Breast epithelium (tissue), 4 donors: Measurements from ENCODE around the gene TRIO. TPM values are rescaled to one million over a fixed set of nuclear protein-coding genes. Genes with fewer than 3 reads are reported as not detected.
A peak's percentile ranks its signal among the peaks of the same experiment; 100 is the strongest.

Experiments used
- DNase-seq, 2 donors: peaks; one replicate each; pipeline ENCODE4 v3.0.0-alpha.2; 2019; ENCODE audit warnings: low spot score in 2 of 2
- H3K27ac ChIP-seq, 2 donors: fragments of 200-600 bp; sonication (generic) in 1 of 2; one replicate each; pipeline ENCODE4 v1.5.1; 2016 to 2019; ENCODE audit warnings: mild to moderate bottlenecking in 1 of 2
- H3K27me3 ChIP-seq, 2 donors: fragments of 200-600 bp; sonication (generic) in 1 of 2; one replicate each; pipeline versions ENCODE4 v1.5.1 to v1.6.0; 2017 to 2019; ENCODE audit warnings: control low read depth in 1 of 2, mild to moderate bottlenecking in 1 of 2
- H3K36me3 ChIP-seq: fragments of 200-600 bp; one replicate; pipeline ENCODE4 v1.5.1; 2019
- H3K4me1 ChIP-seq, 2 donors: fragments of 200-600 bp; sonication (generic); one replicate each; pipeline ENCODE4 v1.5.1; 2016 to 2019; ENCODE audit warnings: control low read depth in 1 of 2
- H3K4me3 ChIP-seq, 3 donors: fragments of 200-600 bp; sonication (generic); 1 replicate in 2 of 3; 2 replicates in 1 of 3; pipeline ENCODE4 v1.5.1; 2016 to 2019; ENCODE audit warnings: mild to moderate bottlenecking in 3 of 3, moderate library complexity in 2 of 3
- H3K9me3 ChIP-seq, 2 donors: fragments of 200-600 bp; sonication (generic) in 1 of 2; one replicate each; pipeline ENCODE4 v1.5.1; 2016 to 2019; ENCODE audit warnings: control low read depth in 1 of 2
- CTCF ChIP-seq, 3 donors: fragments of 450-650 bp; IDR thresholded peaks; one replicate each; pipeline ENCODE4 v1.5.1; 2016 to 2017; ENCODE audit warnings: antibody characterized with exemption in 3 of 3, mild to moderate bottlenecking in 3 of 3, moderate library complexity in 3 of 3
- POLR2A ChIP-seq: fragments of 450-650 bp; IDR thresholded peaks from one replicate; pipeline ENCODE4 v1.6.1; 2016; ENCODE audit warnings: antibody characterized with exemption, mild to moderate bottlenecking, moderate library complexity
- POLR2AphosphoS5 ChIP-seq, 3 donors: sonication (generic); formaldehyde crosslinking; IDR thresholded peaks; one replicate each; pipeline ENCODE4 v1.6.1; 2017; ENCODE audit warnings: antibody characterized with exemption in 3 of 3
- intact Hi-C: fragments of 100-400 bp; cut with DNase I; formaldehyde crosslinking; loops from one replicate; pipeline ENCODE4 v1.15.1; 2023; ENCODE audit warnings: low total_unique reads
- total RNA-seq, 3 donors: library from RNA; depleted of rRNA; stranded (reverse); fragments of >200 nt; gene quantifications; one replicate each; pipeline ENCODE4 v1.1.0, GENCODE V29; 2016

The TRIO gene
- total RNA-seq, 3 donors from 2014 or later: 191 to 209 (median 193) TPM

- Histone ChIP-seq H3K4me3 (no peak overlapping the region), H3K27ac (peak overlapping the region; percentile 71 to 91)
These were observed 42.4 kb downstream of the TRIO start for GRCh38 chr5:14185326-14186058.

GRCh38 chr5:14186059-14186830 lies 43.1 kb downstream of the TRIO start:
- Histone ChIP-seq H3K4me3 (no peak overlapping the region), H3K27me3 (no peaks in the 10 kb centered on the region), H3K36me3 (no peaks in the 10 kb centered on the region), H3K9me3 (no peaks in the 10 kb centered on the region), H3K4me1 (peaks cover 5 to 7% of the 10 kb centered on the region in 2 donors), H3K27ac (peak overlapping the region; percentile 71 to 91)
- TF ChIP-seq CTCF (IDR thresholded peaks at IDR 0.05): no peak
- TF ChIP-seq POLR2AphosphoS5 (IDR thresholded peaks at IDR 0.05): no peak
- TF ChIP-seq POLR2A: no peak
- intact Hi-C loops: no loop called here
- no peak for DNase-seq

More at GRCh38 chr5:14185326-14186058, 42.4 kb downstream of the TRIO start:
- H3K36me3 ChIP-seq: no peaks in the 10 kb centered on the region
- no peak for DNase-seq
- H3K27me3 ChIP-seq: no peaks in the 10 kb centered on the region
- H3K4me1 ChIP-seq: peaks cover 5 to 7% of the 10 kb centered on the region in 2 donors
- intact Hi-C loops: no loop called here
- no peaks in the 10 kb centered on the region for H3K9me3 ChIP-seq
- TF ChIP-seq POLR2A (no peak), POLR2AphosphoS5 (IDR thresholded peaks at IDR 0.05) (no peak), CTCF (IDR thresholded peaks at IDR 0.05) (no peak)

- no peaks in the 10 kb centered on the region for H3K27me3 ChIP-seq
- TF ChIP-seq POLR2AphosphoS5 (IDR thresholded peaks at IDR 0.05): no peak
- TF ChIP-seq POLR2A: no peak
- TF ChIP-seq CTCF (IDR thresholded peaks at IDR 0.05): no peak
- no peaks in the 10 kb centered on the region for H3K36me3 ChIP-seq
- no peaks in the 10 kb centered on the region for H3K9me3 ChIP-seq
- H3K27ac ChIP-seq: peak overlapping the region; percentile 71 to 91
- no peak for DNase-seq
- intact Hi-C loops: no loop called here
- no peak overlapping the region for H3K4me3 ChIP-seq
- peaks cover 5 to 7% of the 10 kb centered on the region in 2 donors for H3K4me1 ChIP-seq
These were observed 44.0 kb downstream of the TRIO start for GRCh38 chr5:14187157-14187556.

- intact Hi-C loops: no loop called here
- DNase-seq: no peak
- TF ChIP-seq POLR2AphosphoS5 (IDR thresholded peaks at IDR 0.05) (no peak), CTCF (IDR thresholded peaks at IDR 0.05) (no peak), POLR2A (no peak)
- Histone ChIP-seq H3K4me3 (no peak overlapping the region), H3K9me3 (no peaks in the 10 kb centered on the region), H3K27me3 (no peaks in the 10 kb centered on the region), H3K4me1 (peaks cover 5 to 7% of the 10 kb centered on the region in 2 donors), H3K36me3 (no peaks in the 10 kb centered on the region), H3K27ac (peak overlapping the region in 1 of 2 donors; percentile 91)
These were observed 44.5 kb downstream of the TRIO start for GRCh38 chr5:14187660-14188059.

GRCh38 chr5:14188778-14189177 lies 45.6 kb downstream of the TRIO start:
- H3K27ac ChIP-seq: no peak overlapping the region
- no peaks in the 10 kb centered on the region for H3K36me3 ChIP-seq
- H3K27me3 ChIP-seq: no peaks in the 10 kb centered on the region
- intact Hi-C loops: no loop called here
- peaks cover 5 to 7% of the 10 kb centered on the region in 2 donors for H3K4me1 ChIP-seq
- no peaks in the 10 kb centered on the region for H3K9me3 ChIP-seq
- TF ChIP-seq POLR2AphosphoS5 (IDR thresholded peaks at IDR 0.05): no peak
- no peak for TF ChIP-seq CTCF (IDR thresholded peaks at IDR 0.05)
- no peak for TF ChIP-seq POLR2A
- no peak for DNase-seq
- no peak overlapping the region for H3K4me3 ChIP-seq
